K562 (cell line): ENCODE results near the gene PSMC2. TPM values are rescaled to one million over a fixed set of nuclear protein-coding genes. Genes with fewer than 3 reads are reported as not detected.

Experiments used
- ATAC-seq: fragments of 200-7000 bp; cut with Tn5 transposase; 3 replicates; pipeline ENCODE4 v1.9.1; 2020; ENCODE audit warnings: moderate library complexity
- BruUV-seq: library from RNA; stranded (reverse); fragments of 400-500 nt; replicated peaks from 2 replicates; lab custom pipeline; 2021; lab: Mats Ljungman, UMichigan
- CTCF ChIA-PET: fragments of 300-600 bp; formaldehyde crosslinking; extraction: SDS; loops from one replicate; lab custom pipeline; 2021; ENCODE audit warnings: low intra/inter-chr PET ratio; lab: Yijun Ruan, JAX
- POLR2A ChIA-PET: fragments of 300-600, 350-650 bp; sonication (Branson Sonifier 250); formaldehyde crosslinking; extraction: SDS; loops from one replicate; lab custom pipeline; 2021; ENCODE audit warnings: antibody characterized with exemption, inconsistent platforms; lab: Yijun Ruan, JAX
- DNase-seq, 4 experiments: peaks; one replicate each; pipeline versions ENCODE4 v3.0.0 to v3.0.0-alpha.2; 2011 to 2018; ENCODE audit warnings: low spot score in 3 of 4, mixed read lengths in 3 of 4; ENCODE audit errors: extremely low read depth in 1 of 4
- FAIRE-seq: peaks from 2 replicates; lab custom pipeline; 2011; peaks lifted over from hg19 to GRCh38; lab: Jason Lieb, UNC
- H2AFZ ChIP-seq: 2 replicates; pipeline ENCODE4 v1.6.0; 2011; ENCODE audit warnings: low read depth, low read length, control low read depth, inconsistent platforms
- H3K27ac ChIP-seq: fragments of 200-600 bp; 3 replicates; pipeline ENCODE4 v1.8.0; 2011; ENCODE audit warnings: low read depth, mild to moderate bottlenecking, control low read depth, inconsistent platforms, low read length, moderate library complexity, mixed read lengths; ENCODE audit errors: extremely low read depth
- H3K27me3 ChIP-seq, 2 experiments: fragments of 300-600 bp in 1 of 2; 2 replicates in 1 of 2; 3 replicates in 1 of 2; pipeline versions ENCODE4 v1.6.0 to v1.8.0; 2011; ENCODE audit warnings: inconsistent platforms in 2 of 2, low read length in 2 of 2, mild to moderate bottlenecking in 1 of 2, mixed read lengths in 1 of 2, moderate library complexity in 1 of 2; ENCODE audit not compliant: control insufficient read depth in 2 of 2, insufficient read depth in 2 of 2
- H3K36me3 ChIP-seq: fragments of 300-600 bp; 3 replicates; pipeline ENCODE4 v1.8.0; 2011; ENCODE audit warnings: mild to moderate bottlenecking, low read length, inconsistent platforms; ENCODE audit not compliant: control insufficient read depth, insufficient read depth
- H3K4me1 ChIP-seq, 2 experiments: fragments of 200-600 bp in 1 of 2; replicated peaks in 1 of 2; 2 replicates in 1 of 2; 3 replicates in 1 of 2; pipeline versions ENCODE4 v1.5.1 to v1.8.0; 2011; ENCODE audit warnings: inconsistent platforms in 2 of 2, low read length in 2 of 2, mild to moderate bottlenecking in 1 of 2, mixed read lengths in 1 of 2, moderate library complexity in 1 of 2; ENCODE audit not compliant: control insufficient read depth in 2 of 2, insufficient read depth in 2 of 2
- H3K4me2 ChIP-seq: 2 replicates; pipeline ENCODE4 v1.6.1; 2011; ENCODE audit warnings: low read length, control low read depth, inconsistent platforms, mixed read lengths; ENCODE audit not compliant: insufficient read depth
- H3K4me3 ChIP-seq: fragments of 200-600 bp; sonication (generic), shearing (Covaris generic); 2 replicates; pipeline ENCODE4 v1.5.1; 2016; ENCODE audit warnings: control low read depth, inconsistent platforms
- H3K79me2 ChIP-seq: fragments of 200-600 bp; 3 replicates; pipeline ENCODE4 v1.8.0; 2011; ENCODE audit warnings: low read length, inconsistent platforms; ENCODE audit not compliant: control insufficient read depth, insufficient read depth
- H3K9ac ChIP-seq, 2 experiments: 2 replicates each; pipeline versions ENCODE4 v1.6.0 to v1.6.1; 2011; ENCODE audit warnings: low read depth in 2 of 2, low read length in 2 of 2, control low read depth in 1 of 2, inconsistent platforms in 1 of 2, mild to moderate bottlenecking in 1 of 2, mixed read lengths in 1 of 2; ENCODE audit not compliant: insufficient read depth in 1 of 2
- H3K9me1 ChIP-seq: one replicate; pipeline ENCODE4 v1.6.0; 2011; ENCODE audit warnings: inconsistent platforms, mild to moderate bottlenecking, low read length, moderate library complexity; ENCODE audit not compliant: control insufficient read depth, insufficient read depth
- H3K9me3 ChIP-seq: replicated peaks from 2 replicates; pipeline ENCODE4 v1.5.1; 2011; ENCODE audit warnings: low read depth, low read length, inconsistent platforms; ENCODE audit not compliant: control insufficient read depth, insufficient read depth
- H4K20me1 ChIP-seq: replicated peaks from 2 replicates; pipeline ENCODE4 v1.6.1; 2011; ENCODE audit warnings: low read length, inconsistent platforms, mixed read lengths; ENCODE audit not compliant: control insufficient read depth, insufficient read depth
- CBFA2T2 ChIP-seq: fragments of 450-650 bp; conservative IDR thresholded peaks from 2 replicates; pipeline ENCODE4 v1.6.1; 2017; ENCODE audit warnings: mild to moderate bottlenecking
- CBX3 ChIP-seq, 2 experiments: IDR thresholded peaks; 1 replicate in 1 of 2; 2 replicates in 1 of 2; pipeline ENCODE4 v1.6.1; 2012; ENCODE audit warnings: inconsistent platforms in 2 of 2, low read length in 2 of 2, borderline replicate concordance in 1 of 2, control low read depth in 1 of 2
- CBX5 ChIP-seq: IDR thresholded peaks from 2 replicates; pipeline ENCODE4 v1.6.1; 2014; ENCODE audit warnings: low read depth, borderline replicate concordance
- CHD1 ChIP-seq: fragments of 200-600 bp; sonication (generic); IDR thresholded peaks from one replicate; pipeline ENCODE4 v1.6.1; 2012; ENCODE audit warnings: mild to moderate bottlenecking, moderate library complexity, low read length, inconsistent platforms
- MTA1 ChIP-seq: fragments of 450-650 bp; IDR thresholded peaks from 2 replicates; pipeline ENCODE4 v1.6.1; 2017; ENCODE audit warnings: borderline replicate concordance
- RBM14 ChIP-seq: fragments of 200-400 bp; formaldehyde crosslinking; IDR thresholded peaks from 2 replicates; pipeline ENCODE4 v1.6.1; 2018; ENCODE audit warnings: low read depth, mild to moderate bottlenecking, low read length, moderate library complexity, borderline replicate concordance; ENCODE audit not compliant: insufficient read depth
- SMARCA4 ChIP-seq: fragments of 450-650 bp; IDR thresholded peaks from 2 replicates; pipeline ENCODE4 v1.6.1; 2016
- TAL1 ChIP-seq: fragments of 450-650 bp; IDR thresholded peaks from 2 replicates; pipeline ENCODE4 v1.6.1; 2016; ENCODE audit warnings: mild to moderate bottlenecking
- TRIM24 ChIP-seq, 2 experiments: fragments of 450-650 bp; IDR thresholded peaks; 2 replicates each; pipeline ENCODE4 v1.6.1; 2016
- TRIM28 ChIP-seq: fragments of 450-650 bp; IDR thresholded peaks from 2 replicates; pipeline ENCODE4 v1.6.1; 2017
- U2AF1 ChIP-seq: fragments of 200-400 bp; formaldehyde crosslinking; optimal IDR thresholded peaks from 2 replicates; pipeline ENCODE3; 2017; ENCODE audit warnings: mild to moderate bottlenecking, low read depth, low read length, moderate library complexity
- ZFP36 ChIP-seq: fragments of 150-350 bp; IDR thresholded peaks from 2 replicates; pipeline ENCODE4 v1.6.1; 2018; ENCODE audit warnings: low read length, low read depth; ENCODE audit not compliant: partially characterized antibody
- ZNF146 ChIP-seq: IDR thresholded peaks from one replicate; pipeline ENCODE4 v1.6.1; 2018; ENCODE audit warnings: missing compliant biosample characterization; ENCODE audit not compliant: unreplicated experiment
- ZNF436 ChIP-seq: fragments of 250-450, 450-650 bp; sonication (Bioruptor Pico); formaldehyde crosslinking; IDR thresholded peaks from 2 replicates; pipeline ENCODE4 v1.7.0; 2020; ENCODE audit warnings: mild to moderate bottlenecking
- ZNF57 ChIP-seq: fragments of 450-650 bp; formaldehyde crosslinking; IDR thresholded peaks from 2 replicates; pipeline ENCODE4 v1.4.0; 2020; ENCODE audit warnings: mild to moderate bottlenecking, moderate library complexity
- ZNF717 ChIP-seq: fragments of 250-450 bp; sonication (Bioruptor Pico); IDR thresholded peaks from 2 replicates; pipeline ENCODE4 v1.5.0; 2021
- WGBS: fragments of 100-300 bp; shearing (Covaris generic); methylation state at CpG from one replicate; pipeline ENCODE4 v1.1.6; 2016; ENCODE audit warnings: low coverage, mixed read lengths; ENCODE audit not compliant: insufficient coverage; ENCODE audit errors: missing lambda C conversion rate; 5-methylcytosine and 5-hydroxymethylcytosine counted together
- in situ Hi-C: fragments of 300-500 bp; cut with MboI; formaldehyde crosslinking; loops from 4 replicates; pipeline ENCODE4 v1.15.0; 2018; ENCODE audit warnings: inconsistent platforms, mixed read lengths
- intact Hi-C: fragments of 100-400 bp; cut with micrococcal nuclease; formaldehyde crosslinking; loops from 2 replicates; pipeline ENCODE4 v1.14.2; 2022
- polyA plus RNA-seq, 8 experiments: library from polyadenylated mRNA; depleted of rRNA in 4 of 8; stranded (reverse) in 5 of 8; unstranded in 3 of 8; fragments of >200 nt; fragmentation: Nextera tagmentation in 2 of 8; fragmentation: Illumina TruSeq in 1 of 8; extraction: Ambion mirVana in 2 of 8; extraction: Trizol in 1 of 8; gene quantifications; 2 replicates each; pipeline versions ENCODE4 v1.2.1 to v1.2.3, GENCODE V29; 2011 to 2014; ENCODE audit warnings: inconsistent platforms in 1 of 8, missing spikeins in 1 of 8
- total RNA-seq, 7 experiments: library from RNA; depleted of rRNA in 6 of 7; stranded (reverse); fragments of >200 nt in 6 of 7; fragmentation: Illumina TruSeq in 2 of 7; extraction: Trizol in 2 of 7; gene quantifications; 2 replicates each; pipeline versions ENCODE4 v1.2.1 to v1.2.3, GENCODE V29; 2011 to 2021; ENCODE audit warnings: low replicate concordance in 1 of 7
- TF ChIP-seq, protein P1 (sequence below): fragments of 250-450 bp; sonication (Bioruptor Pico); IDR thresholded peaks from 2 replicates; pipeline ENCODE4 v1.4.0; 2020; ENCODE audit warnings: borderline replicate concordance
- TF ChIP-seq, protein P2 (sequence below): sonication (generic); formaldehyde crosslinking; IDR thresholded peaks from 2 replicates; pipeline ENCODE4 v1.8.1; 2023; ENCODE audit warnings: mild to moderate bottlenecking, missing genetic modification reagents, moderate library complexity

PSMC2 gene
- total and polyA plus RNA-seq, 9 of the 15 experiments (the other 6 are each of a cell fraction or from before 2014, with no cell fraction given): 316 to 1,105 (median 511) TPM

DNA sequence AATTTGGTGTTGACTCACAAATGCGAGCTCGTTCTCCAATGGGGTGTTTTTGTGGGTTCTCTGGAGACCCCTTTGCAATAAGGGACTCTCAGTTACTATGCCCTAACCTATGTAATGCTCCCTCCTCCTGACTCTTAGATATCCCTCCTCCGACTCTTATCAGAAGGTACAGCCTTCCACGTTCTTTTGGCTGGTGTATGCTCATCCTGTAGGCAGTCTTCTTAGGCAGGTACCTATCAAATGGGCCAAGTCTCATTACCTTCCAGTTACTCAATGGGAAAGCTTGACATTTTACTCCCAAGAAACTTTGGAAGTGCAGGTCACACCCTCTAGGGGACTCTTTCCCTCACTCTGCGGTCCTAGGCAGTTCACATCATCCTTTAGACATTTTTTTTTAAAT lies 66.0 kb downstream of the PSMC2 start:
- H3K9me3 ChIP-seq: 0 out of 2 replicates have a peak, but pooled peaks cover 3% of the 10 kb centered on the region
- H3K4me2 ChIP-seq: no peak overlapping the region
- peak in 2 of 4 experiments; percentile 32 to 35 for DNase-seq
- ChIA-PET POLR2A (no interaction called here), CTCF (interaction anchor here (0.5 kb wide), 1 partner anchor 107 kb away, joined by 3 read pairs; no protein-coding TSS in a partner anchor)
- peak; percentile 88 for ATAC-seq
- no peaks in the 10 kb centered on the region; a peak in 1 of 5 replicates for H3K4me1 ChIP-seq
- H3K36me3 ChIP-seq: no peaks in the 10 kb centered on the region
- no peak overlapping the region for H3K4me3 ChIP-seq
- no TSS peak for BruUV-seq
- FAIRE-seq: no peak
- in situ Hi-C loops (no loop called here), intact Hi-C loops (no loop called here)
- H3K27ac ChIP-seq: no peak overlapping the region
- H3K9me1 ChIP-seq: no peaks in the 10 kb centered on the region
- no peaks in the 10 kb centered on the region for H3K79me2 ChIP-seq
- H2AFZ ChIP-seq: no peak overlapping the region
- no peaks in the 10 kb centered on the region for H4K20me1 ChIP-seq
- no peak overlapping the region for H3K9ac ChIP-seq
- H3K27me3 ChIP-seq: no peaks in the 10 kb centered on the region
- WGBS: 5% methylated on average over 5 of the region's 5 CpGs
- TF ChIP-seq SMARCA4 (no peak), ZNF146 (CRISPR knock-in tag) (no peak), CHD1 (no peak), CBX5 (peak; percentile 57; the same call in 1 of the 2 replicates), ZNF717 (no peak), TRIM24 (IDR thresholded peaks at IDR 0.05) (peak in 1 of 2 experiments; percentile 48; a peak in 2 of 4 replicates), TRIM28 (peak; percentile 82), ZFP36 (peak; percentile 94), RBM14 (no peak), MTA1 (no peak), U2AF1 (no peak), CBFA2T2 (peak; percentile 15; the same call in 1 of the 2 replicates), TAL1 (peak; percentile 30; the same call in 1 of the 2 replicates), ZNF436 (CRISPR knock-in tag) (no peak), ZNF57 (CRISPR knock-in tag) (no peak), CBX3 (IDR thresholded peaks at IDR 0.05; ENCODE audit: borderline replicate concordance in 1 of 2, low read length in 2 of 2) (peak in 1 of 2 experiments; percentile 97; a peak in 2 of 3 replicates)
- TF ChIP-seq, protein P1, sequence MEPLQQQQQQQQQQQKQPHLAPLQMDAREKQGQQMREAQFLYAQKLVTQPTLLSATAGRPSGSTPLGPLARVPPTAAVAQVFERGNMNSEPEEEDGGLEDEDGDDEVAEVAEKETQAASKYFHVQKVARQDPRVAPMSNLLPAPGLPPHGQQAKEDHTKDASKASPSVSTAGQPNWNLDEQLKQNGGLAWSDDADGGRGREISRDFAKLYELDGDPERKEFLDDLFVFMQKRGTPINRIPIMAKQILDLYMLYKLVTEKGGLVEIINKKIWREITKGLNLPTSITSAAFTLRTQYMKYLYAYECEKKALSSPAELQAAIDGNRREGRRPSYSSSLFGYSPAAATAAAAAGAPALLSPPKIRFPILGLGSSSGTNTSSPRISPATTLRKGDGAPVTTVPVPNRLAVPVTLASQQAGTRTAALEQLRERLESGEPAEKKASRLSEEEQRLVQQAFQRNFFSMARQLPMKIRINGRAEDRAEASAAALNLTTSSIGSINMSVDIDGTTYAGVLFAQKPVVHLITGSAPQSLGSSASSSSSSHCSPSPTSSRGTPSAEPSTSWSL: no peak
- TF ChIP-seq, protein P2, sequence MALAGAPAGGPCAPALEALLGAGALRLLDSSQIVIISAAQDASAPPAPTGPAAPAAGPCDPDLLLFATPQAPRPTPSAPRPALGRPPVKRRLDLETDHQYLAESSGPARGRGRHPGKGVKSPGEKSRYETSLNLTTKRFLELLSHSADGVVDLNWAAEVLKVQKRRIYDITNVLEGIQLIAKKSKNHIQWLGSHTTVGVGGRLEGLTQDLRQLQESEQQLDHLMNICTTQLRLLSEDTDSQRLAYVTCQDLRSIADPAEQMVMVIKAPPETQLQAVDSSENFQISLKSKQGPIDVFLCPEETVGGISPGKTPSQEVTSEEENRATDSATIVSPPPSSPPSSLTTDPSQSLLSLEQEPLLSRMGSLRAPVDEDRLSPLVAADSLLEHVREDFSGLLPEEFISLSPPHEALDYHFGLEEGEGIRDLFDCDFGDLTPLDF: no peak
